Loucy (cell line): ENCODE results near the gene PEAK1.
A peak's percentile ranks its signal among the peaks of the same experiment; 100 is the strongest.

Source experiments
- H2AFZ ChIP-seq: fragments of 200-600 bp; sonication (generic); 2 replicates; pipeline ENCODE4 v1.6.0; 2016; ENCODE audit warnings: antibody characterized with exemption, mild to moderate bottlenecking, low read length, moderate library complexity
- H3F3A ChIP-seq: fragments of 200-600 bp; 2 replicates; pipeline ENCODE4 v1.6.0; 2016; ENCODE audit warnings: antibody characterized with exemption, low read depth, mild to moderate bottlenecking
- H3K27me3 ChIP-seq: fragments of 200-600 bp; sonication (generic); 2 replicates; pipeline ENCODE4 v1.6.1; 2014; ENCODE audit warnings: low read length, mild to moderate bottlenecking; ENCODE audit not compliant: insufficient read depth, poor library complexity, severe bottlenecking
- H3K36me3 ChIP-seq: fragments of 200-600 bp; sonication (generic); 2 replicates; pipeline ENCODE4 v1.6.1; 2016; ENCODE audit warnings: low read length; ENCODE audit not compliant: insufficient read depth
- H3K4me1 ChIP-seq: fragments of 200-600 bp; sonication (generic); 2 replicates; pipeline ENCODE4 v1.5.1; 2014; ENCODE audit warnings: low read length, mild to moderate bottlenecking; ENCODE audit not compliant: insufficient read depth, poor library complexity, severe bottlenecking
- H3K4me2 ChIP-seq: fragments of 200-600 bp; sonication (generic); 2 replicates; pipeline ENCODE4 v1.6.0; 2014; ENCODE audit warnings: antibody characterized with exemption, low read length, low read depth, mild to moderate bottlenecking; ENCODE audit not compliant: poor library complexity, severe bottlenecking
- H3K4me3 ChIP-seq: fragments of 200-600 bp; sonication (generic); 2 replicates; pipeline ENCODE4 v1.5.1; 2014; ENCODE audit warnings: low read length, mild to moderate bottlenecking, mixed read lengths; ENCODE audit not compliant: poor library complexity, severe bottlenecking
- H3K79me2 ChIP-seq: fragments of 200-600 bp; sonication (generic); 2 replicates; pipeline ENCODE4 v1.6.1; 2014; ENCODE audit warnings: low read length; ENCODE audit not compliant: insufficient read depth
- H3K9ac ChIP-seq: fragments of 200-600 bp; sonication (generic); 2 replicates; pipeline ENCODE4 v1.6.0; 2014; ENCODE audit warnings: mild to moderate bottlenecking, low read depth, low read length, moderate library complexity; ENCODE audit not compliant: poor library complexity, severe bottlenecking
- H3K9me2 ChIP-seq: fragments of 200-600 bp; sonication (generic); replicated peaks from 2 replicates; pipeline ENCODE4 v1.6.1; 2016; ENCODE audit warnings: low read depth, low read length, mixed read lengths
- H3K9me3 ChIP-seq: fragments of 200-600 bp; sonication (generic); 2 replicates; pipeline ENCODE4 v1.6.1; 2014; ENCODE audit warnings: mild to moderate bottlenecking, antibody characterized with exemption, low read length, low read depth; ENCODE audit not compliant: insufficient read depth
- H4K20me1 ChIP-seq: fragments of 200-600 bp; sonication (generic); 2 replicates; pipeline ENCODE4 v1.6.0; 2014; ENCODE audit warnings: antibody characterized with exemption, low read length, mild to moderate bottlenecking; ENCODE audit not compliant: insufficient read depth, poor library complexity, severe bottlenecking
- EZH2phosphoT487 ChIP-seq: fragments of 200-600 bp; IDR thresholded peaks from 2 replicates; pipeline ENCODE4 v1.6.1; 2018; ENCODE audit warnings: antibody characterized with exemption, mild to moderate bottlenecking, moderate library complexity, borderline replicate concordance
- TF ChIP-seq, protein P1 (sequence below): fragments of 200-600 bp; sonication (generic); conservative IDR thresholded peaks from 2 replicates; pipeline ENCODE4 v1.5.1; 2014; ENCODE audit warnings: mild to moderate bottlenecking, antibody characterized with exemption, low read length

PEAK1 gene

DNA sequence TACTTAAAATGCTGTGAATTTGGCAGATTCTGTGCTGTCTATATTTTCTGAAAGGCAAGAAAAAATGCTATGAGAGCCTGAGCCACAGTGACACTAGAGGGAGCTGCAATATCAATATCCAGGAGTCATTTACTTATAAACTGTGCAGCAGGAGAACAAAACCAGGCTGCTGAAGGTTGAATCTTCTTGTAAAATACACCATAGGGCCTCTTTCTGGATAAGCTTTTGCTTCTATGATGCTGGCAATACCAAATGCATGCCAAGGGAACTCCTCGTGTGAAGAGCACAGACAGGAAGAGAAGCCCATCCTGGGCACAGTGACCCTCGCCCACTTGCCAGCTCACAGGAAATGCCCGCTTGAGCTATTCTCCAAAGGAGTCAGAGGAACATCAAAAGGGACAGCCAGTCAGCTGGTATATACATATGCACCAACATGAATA, 301.0 kb downstream of the PEAK1 start:
- Histone ChIP-seq H3K36me3 (peaks cover 10% of the 10 kb centered on the region; the same call in 1 of the 2 replicates), H3K9me2 (no peaks in the 10 kb centered on the region), H3F3A (no peaks in the 10 kb centered on the region), H4K20me1 (no peaks in the 10 kb centered on the region), H3K9me3 (no peaks in the 10 kb centered on the region), H3K79me2 (no peaks in the 10 kb centered on the region), H3K9ac (peak overlapping the region; percentile 22), H3K4me2 (peak overlapping the region; percentile 53), H2AFZ (no peak overlapping the region), H3K4me3 (peak overlapping the region; percentile 30), H3K4me1 (peaks cover 7% of the 10 kb centered on the region), H3K27me3 (no peaks in the 10 kb centered on the region)
- TF ChIP-seq EZH2phosphoT487: no peak
- TF ChIP-seq, protein P1, sequence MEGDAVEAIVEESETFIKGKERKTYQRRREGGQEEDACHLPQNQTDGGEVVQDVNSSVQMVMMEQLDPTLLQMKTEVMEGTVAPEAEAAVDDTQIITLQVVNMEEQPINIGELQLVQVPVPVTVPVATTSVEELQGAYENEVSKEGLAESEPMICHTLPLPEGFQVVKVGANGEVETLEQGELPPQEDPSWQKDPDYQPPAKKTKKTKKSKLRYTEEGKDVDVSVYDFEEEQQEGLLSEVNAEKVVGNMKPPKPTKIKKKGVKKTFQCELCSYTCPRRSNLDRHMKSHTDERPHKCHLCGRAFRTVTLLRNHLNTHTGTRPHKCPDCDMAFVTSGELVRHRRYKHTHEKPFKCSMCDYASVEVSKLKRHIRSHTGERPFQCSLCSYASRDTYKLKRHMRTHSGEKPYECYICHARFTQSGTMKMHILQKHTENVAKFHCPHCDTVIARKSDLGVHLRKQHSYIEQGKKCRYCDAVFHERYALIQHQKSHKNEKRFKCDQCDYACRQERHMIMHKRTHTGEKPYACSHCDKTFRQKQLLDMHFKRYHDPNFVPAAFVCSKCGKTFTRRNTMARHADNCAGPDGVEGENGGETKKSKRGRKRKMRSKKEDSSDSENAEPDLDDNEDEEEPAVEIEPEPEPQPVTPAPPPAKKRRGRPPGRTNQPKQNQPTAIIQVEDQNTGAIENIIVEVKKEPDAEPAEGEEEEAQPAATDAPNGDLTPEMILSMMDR: peak; percentile 96

DNA sequence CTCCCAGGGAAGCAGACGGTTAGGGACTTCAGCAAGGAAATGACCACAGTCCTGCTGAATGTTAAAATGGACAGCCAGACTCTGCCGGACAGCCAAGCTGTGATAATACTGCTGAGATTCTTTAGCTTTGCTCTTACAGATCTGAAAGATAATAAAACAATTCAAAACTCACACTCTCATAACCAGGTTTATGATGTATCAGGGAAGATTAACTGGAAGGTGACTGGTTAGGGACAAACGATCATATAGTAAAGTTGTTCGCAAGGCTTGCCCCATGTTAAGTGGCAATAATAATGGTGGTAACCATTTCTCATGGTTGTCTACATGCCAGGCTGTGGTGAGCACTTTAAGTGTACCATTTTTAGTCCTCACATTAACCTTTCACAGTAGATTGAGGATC, 304.7 kb downstream of the PEAK1 start:
- Histone ChIP-seq H3F3A (no peaks in the 10 kb centered on the region), H2AFZ (no peak overlapping the region), H3K9me2 (no peaks in the 10 kb centered on the region), H3K4me2 (no peak overlapping the region), H3K27me3 (no peaks in the 10 kb centered on the region), H3K9ac (no peak overlapping the region), H3K4me1 (peaks cover 7% of the 10 kb centered on the region), H3K9me3 (no peaks in the 10 kb centered on the region), H3K79me2 (no peaks in the 10 kb centered on the region), H3K36me3 (peaks cover 14% of the 10 kb centered on the region; the same call in 1 of the 2 replicates), H4K20me1 (no peaks in the 10 kb centered on the region), H3K4me3 (no peak overlapping the region)
- TF ChIP-seq, protein P1: no peak
- TF ChIP-seq EZH2phosphoT487: no peak

DNA sequence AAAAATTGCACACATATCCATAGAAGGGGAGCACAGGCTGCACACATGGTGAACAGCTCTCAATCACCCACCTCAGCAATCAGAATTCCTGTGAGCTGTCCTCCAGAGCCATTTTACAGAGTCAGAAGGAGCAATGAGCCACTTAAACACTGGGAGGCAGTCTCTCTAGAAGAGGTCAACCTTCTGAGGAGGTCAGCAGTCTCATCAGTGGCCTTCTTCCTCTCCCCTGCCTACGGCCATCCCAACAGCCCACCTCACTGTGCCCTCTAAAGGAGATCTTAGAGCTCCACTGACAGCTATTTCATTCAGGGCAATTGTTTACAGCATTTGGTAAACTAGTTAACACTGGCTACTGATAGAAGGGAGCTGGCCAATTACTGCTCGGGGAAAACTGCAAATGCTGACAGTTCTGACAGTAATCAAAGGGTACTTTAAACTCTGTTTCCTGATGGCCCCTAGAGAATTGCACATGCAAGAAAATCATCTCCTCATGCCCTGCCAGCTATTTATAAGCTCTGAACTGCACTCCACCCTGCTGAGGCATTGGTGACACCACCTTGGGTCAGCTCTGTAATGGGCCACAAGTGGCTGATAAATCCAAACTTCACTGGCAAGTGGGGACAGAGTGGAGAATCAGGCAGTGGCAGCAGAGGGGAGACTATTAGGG, 306.9 kb downstream of the PEAK1 start:
- no peaks in the 10 kb centered on the region for H3K9me3 ChIP-seq
- H4K20me1 ChIP-seq: no peaks in the 10 kb centered on the region
- no peak for TF ChIP-seq EZH2phosphoT487
- TF ChIP-seq, protein P1: peak; percentile 32
- no peak overlapping the region for H3K4me2 ChIP-seq
- H3K79me2 ChIP-seq: no peaks in the 10 kb centered on the region
- no peak overlapping the region for H2AFZ ChIP-seq
- no peak overlapping the region for H3K4me3 ChIP-seq
- H3K9me2 ChIP-seq: no peaks in the 10 kb centered on the region
- no peaks in the 10 kb centered on the region for H3F3A ChIP-seq
- H3K36me3 ChIP-seq: peaks cover 14% of the 10 kb centered on the region; the same call in 1 of the 2 replicates
- no peak overlapping the region for H3K9ac ChIP-seq
- H3K4me1 ChIP-seq: no peaks in the 10 kb centered on the region
- H3K27me3 ChIP-seq: no peaks in the 10 kb centered on the region
